ENCODE results near the gene C18orf54. TPM values are rescaled to one million over a fixed set of nuclear protein-coding genes. Genes with fewer than 3 reads are reported as not detected.

The C18orf54 gene
- total RNA-seq, 1 donor from 2014 or later = 27.9 TPM

DNA sequence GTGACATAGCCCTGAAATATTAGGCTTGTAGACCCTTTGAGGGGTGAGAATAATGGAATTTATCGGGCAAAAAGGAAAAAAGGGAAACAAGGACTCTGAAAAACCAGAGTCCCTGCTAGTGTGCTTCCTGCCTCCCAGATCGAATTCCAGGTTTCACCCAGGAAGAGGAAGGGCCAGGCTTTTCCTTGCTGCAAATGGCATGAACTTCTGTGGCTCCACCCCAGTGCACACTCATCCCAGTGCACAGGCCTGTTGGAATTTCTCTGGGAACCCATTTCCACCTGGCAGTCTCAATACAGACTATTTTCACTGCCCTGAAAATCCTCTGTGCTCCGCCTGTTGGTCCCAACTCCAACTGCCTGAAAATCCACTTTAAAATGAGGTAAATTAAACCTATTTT, 29.9 kb downstream of the C18orf54 start:
- H3K4me3 Mint-ChIP-seq = no peak overlapping the region
- peaks cover 6% of the 10 kb centered on the region for H3K36me3 Mint-ChIP-seq (ENCODE audit: low read depth)
- peaks cover 8% of the 10 kb centered on the region for H3K9me3 Mint-ChIP-seq
- H3K27ac Mint-ChIP-seq (ENCODE audit: unreplicated experiment) = no peak overlapping the region
- no peaks in the 10 kb centered on the region for H3K27me3 Mint-ChIP-seq (ENCODE audit: low read depth)
- peaks cover 21% of the 10 kb centered on the region for H3K4me1 Mint-ChIP-seq
- TF ChIP-seq, protein P1, sequence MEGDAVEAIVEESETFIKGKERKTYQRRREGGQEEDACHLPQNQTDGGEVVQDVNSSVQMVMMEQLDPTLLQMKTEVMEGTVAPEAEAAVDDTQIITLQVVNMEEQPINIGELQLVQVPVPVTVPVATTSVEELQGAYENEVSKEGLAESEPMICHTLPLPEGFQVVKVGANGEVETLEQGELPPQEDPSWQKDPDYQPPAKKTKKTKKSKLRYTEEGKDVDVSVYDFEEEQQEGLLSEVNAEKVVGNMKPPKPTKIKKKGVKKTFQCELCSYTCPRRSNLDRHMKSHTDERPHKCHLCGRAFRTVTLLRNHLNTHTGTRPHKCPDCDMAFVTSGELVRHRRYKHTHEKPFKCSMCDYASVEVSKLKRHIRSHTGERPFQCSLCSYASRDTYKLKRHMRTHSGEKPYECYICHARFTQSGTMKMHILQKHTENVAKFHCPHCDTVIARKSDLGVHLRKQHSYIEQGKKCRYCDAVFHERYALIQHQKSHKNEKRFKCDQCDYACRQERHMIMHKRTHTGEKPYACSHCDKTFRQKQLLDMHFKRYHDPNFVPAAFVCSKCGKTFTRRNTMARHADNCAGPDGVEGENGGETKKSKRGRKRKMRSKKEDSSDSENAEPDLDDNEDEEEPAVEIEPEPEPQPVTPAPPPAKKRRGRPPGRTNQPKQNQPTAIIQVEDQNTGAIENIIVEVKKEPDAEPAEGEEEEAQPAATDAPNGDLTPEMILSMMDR (conservative IDR thresholded peaks at IDR 0.05) = no peak
- no peak for DNase-seq (ENCODE audit: low read depth, low spot score)

DNA sequence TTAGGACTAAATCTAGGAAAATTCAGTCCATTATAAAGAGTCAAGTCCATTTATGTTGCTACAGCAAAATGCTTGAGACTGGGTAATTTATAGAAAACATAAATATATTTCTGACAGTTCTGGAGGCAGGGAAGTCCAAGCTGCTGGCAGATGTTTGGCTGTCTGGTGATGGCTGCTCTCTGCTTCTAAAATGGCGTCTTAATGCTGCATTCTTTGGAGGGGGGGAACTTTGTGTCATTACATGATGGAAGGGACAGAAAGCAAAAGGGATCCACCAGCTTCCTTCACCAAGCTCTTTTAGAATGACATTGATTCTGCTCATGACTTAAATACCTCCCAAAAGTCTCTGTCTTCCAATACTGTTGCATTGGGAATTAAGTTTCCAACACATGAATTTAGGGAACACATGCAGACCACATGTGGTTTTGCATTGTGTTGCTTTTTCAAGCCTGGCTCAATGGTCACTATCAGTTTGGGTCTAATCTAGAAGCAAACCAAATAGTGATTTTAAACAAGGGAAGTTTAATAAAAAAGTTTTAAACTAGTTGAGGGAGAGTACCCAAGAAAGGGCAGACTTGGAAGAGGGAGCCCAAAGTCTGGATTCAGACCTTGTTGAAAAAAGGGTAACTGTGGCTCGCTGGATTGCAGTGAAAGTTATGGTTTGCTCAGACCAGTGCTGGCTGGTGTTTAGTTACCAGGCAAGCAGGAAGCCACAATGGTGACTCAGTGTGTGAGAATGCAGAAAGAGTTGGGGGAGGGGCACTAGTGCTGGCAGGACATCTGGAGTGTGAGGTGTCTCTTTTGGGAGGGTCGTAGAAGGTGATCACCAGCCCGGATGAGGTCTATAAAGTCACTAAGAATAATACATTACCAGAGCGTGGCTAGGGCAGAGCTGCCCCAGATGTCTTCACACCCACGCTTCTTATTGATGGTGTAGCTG, 30.8 kb downstream of the C18orf54 start:
- peak overlapping the region; percentile 3 for H3K4me3 Mint-ChIP-seq
- no peaks in the 10 kb centered on the region for H3K27me3 Mint-ChIP-seq (ENCODE audit: low read depth)
- peaks cover 20% of the 10 kb centered on the region for H3K4me1 Mint-ChIP-seq
- TF ChIP-seq, protein P1 (conservative IDR thresholded peaks at IDR 0.05) = no peak
- H3K27ac Mint-ChIP-seq (ENCODE audit: unreplicated experiment) = peak overlapping the region; percentile 21
- peaks cover 6% of the 10 kb centered on the region for H3K36me3 Mint-ChIP-seq (ENCODE audit: low read depth)
- H3K9me3 Mint-ChIP-seq = peaks cover 8% of the 10 kb centered on the region
- no peak for DNase-seq (ENCODE audit: low read depth, low spot score)

DNA sequence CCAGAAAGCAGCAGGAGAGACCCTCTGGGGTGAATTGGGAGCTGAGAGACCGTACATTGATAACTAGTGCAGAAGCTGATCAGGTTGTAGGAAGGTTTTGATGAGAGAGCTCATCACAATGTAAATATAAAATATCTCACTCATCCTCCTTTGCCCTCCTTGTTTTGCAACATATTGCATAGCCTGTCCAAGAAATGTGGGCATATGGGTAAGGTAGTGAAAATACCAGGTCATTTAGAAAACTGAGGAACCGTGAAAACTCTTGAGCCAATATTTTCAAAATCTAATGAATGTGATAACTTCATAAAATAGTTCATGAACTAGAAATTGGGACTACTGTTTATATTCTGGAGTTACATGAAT, 31.4 kb downstream of the C18orf54 start:
- peaks cover 6% of the 10 kb centered on the region for H3K36me3 Mint-ChIP-seq (ENCODE audit: low read depth)
- H3K4me3 Mint-ChIP-seq = no peak overlapping the region
- H3K27me3 Mint-ChIP-seq (ENCODE audit: low read depth) = no peaks in the 10 kb centered on the region
- TF ChIP-seq, protein P1 (conservative IDR thresholded peaks at IDR 0.05) = no peak
- H3K4me1 Mint-ChIP-seq = peaks cover 20% of the 10 kb centered on the region
- no peak for DNase-seq (ENCODE audit: low read depth, low spot score)
- peaks cover 8% of the 10 kb centered on the region for H3K9me3 Mint-ChIP-seq
- H3K27ac Mint-ChIP-seq (ENCODE audit: unreplicated experiment) = no peak overlapping the region

DNA sequence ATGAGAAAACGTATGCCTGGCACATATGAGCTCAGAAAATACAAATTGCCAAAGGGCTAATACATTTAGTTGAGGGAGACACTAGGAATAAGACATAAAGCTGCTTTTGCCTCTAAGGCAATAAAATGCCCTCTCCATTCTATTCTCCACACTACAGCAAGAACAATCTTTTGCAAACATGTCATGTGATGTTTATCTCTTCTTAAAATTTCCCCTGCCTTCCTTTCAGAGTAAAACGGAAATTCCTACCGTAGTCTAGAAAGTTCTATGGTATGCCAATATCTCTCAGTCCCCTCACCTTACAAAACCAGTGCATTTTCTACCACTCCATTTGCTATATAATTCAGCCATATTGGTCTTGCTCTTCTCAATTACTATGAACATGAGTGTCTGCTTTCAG, 33.1 kb downstream of the C18orf54 start:
- no peaks in the 10 kb centered on the region for H3K27me3 Mint-ChIP-seq (ENCODE audit: low read depth)
- H3K9me3 Mint-ChIP-seq = peaks cover 8% of the 10 kb centered on the region
- no peak for DNase-seq (ENCODE audit: low read depth, low spot score)
- TF ChIP-seq, protein P1 (conservative IDR thresholded peaks at IDR 0.05) = no peak
- no peak overlapping the region for H3K4me3 Mint-ChIP-seq
- H3K4me1 Mint-ChIP-seq = peaks cover 19% of the 10 kb centered on the region
- H3K36me3 Mint-ChIP-seq (ENCODE audit: low read depth) = peaks cover 6% of the 10 kb centered on the region
- H3K27ac Mint-ChIP-seq (ENCODE audit: unreplicated experiment) = no peak overlapping the region

DNA sequence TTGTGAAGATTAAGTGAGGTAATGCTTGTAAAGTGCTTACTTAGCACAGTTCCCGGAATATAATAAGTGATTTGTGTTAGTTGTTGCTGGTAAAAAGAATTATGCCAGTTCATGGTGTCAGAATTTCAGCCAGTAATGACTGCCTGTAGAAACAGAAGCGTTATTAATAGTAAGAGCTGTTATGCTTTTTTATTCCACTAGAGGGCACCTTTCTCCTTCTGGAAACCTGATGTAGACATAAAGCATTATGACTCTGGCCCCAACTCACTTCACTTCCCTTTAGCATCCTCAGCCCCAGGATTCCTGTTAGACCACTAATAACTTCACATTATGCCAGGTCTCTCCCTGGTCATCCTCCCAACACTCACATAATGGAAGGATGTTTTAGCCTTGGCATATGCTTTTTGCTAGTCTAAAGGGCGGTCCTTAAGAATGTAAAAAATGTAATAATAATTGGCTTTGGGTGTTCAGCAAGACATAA, 34.9 kb downstream of the C18orf54 start:
- no peak overlapping the region for H3K27ac Mint-ChIP-seq (ENCODE audit: unreplicated experiment)
- peaks cover 8% of the 10 kb centered on the region for H3K9me3 Mint-ChIP-seq
- H3K4me1 Mint-ChIP-seq = peaks cover 13% of the 10 kb centered on the region
- H3K4me3 Mint-ChIP-seq = no peak overlapping the region
- no peak for DNase-seq (ENCODE audit: low read depth, low spot score)
- no peaks in the 10 kb centered on the region for H3K27me3 Mint-ChIP-seq (ENCODE audit: low read depth)
- TF ChIP-seq, protein P1 (conservative IDR thresholded peaks at IDR 0.05) = peak; percentile 80
- peaks cover 6% of the 10 kb centered on the region for H3K36me3 Mint-ChIP-seq (ENCODE audit: low read depth)

Data from neural crest cell (in vitro differentiated cells).